ENCODE results near the gene PCBP4.

The PCBP4 gene

GRCh38 chr3:51970606-51971300, 3.5 kb upstream of the PCBP4 start:
- DNase-seq: no peak

DNA sequence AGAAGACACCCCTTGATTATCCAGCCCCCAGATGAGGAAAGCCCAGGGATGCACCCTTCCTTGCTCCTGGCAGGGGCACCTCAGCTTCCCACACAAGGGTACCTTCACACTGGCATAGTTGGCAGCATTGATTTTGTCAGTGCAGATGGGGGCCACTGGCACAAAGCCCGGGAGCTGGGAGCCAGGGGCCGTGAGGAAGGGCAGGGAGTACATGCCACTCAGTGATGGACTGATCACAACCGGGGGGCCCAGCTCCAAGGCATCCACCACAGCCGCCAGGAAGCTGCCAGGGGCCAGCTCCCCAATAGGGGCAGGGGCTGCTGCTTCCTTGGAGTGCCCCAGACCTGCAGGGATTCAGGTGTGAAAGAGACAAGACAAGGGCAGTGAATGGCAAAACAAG, 2.6 kb upstream of the PCBP4 start:
- DNase-seq: no peak

DNA sequence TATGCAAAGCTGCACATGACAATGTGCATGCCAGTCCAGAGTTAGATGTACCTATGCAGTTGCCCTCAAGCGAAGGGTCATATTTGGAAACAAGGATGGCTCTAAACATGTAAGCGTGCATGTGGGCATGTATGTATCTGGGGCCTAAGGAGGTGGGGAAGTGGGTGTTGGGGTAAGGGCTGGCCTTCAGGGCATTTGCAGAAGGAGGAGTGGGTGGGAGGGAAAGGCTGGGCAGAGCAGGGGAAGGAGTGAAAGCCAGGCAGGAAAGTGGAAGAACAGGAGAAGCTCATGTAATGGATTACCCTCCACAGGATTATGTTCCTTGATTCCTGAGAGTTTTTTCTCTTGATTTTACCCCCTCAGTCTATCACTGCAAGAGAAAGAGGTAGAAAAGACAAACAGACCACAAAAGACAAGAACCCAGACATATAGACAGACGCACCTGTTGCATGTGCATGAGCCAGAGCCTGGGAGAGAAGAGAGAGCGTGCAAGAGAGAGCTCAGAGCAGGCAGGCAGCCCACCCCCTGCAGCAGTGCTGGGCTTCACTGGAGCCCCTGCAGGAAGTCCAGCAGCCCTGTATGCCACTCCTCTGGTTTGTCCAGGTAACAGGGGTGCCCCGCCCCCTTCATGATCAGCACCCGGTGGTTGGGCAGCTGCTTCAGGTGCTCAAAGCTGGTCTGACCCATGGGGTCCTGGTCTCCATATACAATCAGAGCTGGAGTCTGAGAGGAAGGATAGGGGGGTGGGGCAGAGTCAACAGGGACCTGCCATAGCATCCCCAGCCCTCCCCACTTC, 1.8 kb upstream of the PCBP4 start:
- no peak for DNase-seq

DNA sequence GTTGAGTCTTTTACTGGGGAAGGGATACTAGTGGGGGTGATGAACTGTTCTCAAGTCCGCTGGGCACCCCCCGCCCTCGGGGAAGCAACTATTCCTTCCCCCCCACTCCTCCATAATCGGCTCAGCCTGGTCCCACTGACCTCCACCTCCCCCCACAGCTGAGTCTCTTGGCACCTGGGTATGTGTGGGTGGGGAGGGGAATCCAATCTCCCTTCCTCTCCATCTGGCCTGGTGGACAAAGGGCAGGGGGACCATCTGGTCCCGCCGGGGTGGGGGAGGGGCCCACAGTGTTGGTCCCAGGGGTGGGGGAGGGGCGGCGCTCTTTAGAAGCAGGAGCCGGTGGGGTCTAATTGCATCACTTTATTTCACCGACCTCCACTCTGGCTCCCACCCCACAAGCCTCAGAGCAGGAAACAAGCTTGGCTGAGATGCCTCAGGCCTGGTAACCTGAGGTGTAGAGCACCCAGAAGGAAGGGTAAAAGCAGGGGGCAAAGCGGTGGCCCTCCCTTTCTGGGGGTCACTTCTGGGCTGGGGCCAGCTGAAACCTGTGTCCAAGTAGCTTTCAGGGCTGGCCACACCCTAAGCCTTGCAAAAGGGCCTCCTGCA, 1.0 kb upstream of the PCBP4 start:
- DNase-seq: no peak

DNA sequence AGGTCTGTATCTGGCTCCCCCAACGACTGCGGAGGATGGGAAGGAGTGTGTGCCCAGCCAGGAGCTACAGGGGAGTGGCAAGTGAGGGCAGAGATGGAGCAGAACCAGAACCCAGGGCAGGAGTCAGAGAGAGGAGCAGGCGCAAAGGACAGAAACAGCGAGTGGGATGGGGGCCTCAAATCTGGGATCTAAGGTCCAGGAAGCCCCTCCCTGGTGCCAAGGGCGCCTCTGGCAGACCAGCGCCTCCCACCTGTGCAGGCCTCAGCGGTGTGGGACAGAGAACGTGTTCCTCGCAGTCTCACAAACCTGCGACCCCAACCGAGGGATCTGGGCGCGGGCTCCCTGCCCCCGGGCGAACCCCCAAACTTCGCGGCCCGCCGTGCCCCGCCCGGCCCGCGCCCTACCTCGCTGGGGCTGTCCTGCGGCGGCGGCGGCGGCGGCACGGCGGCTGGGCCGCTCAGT, 301 bp downstream of the PCBP4 start:
- DNase-seq: no peak

- DNase-seq: no peak
Measured at GRCh38 chr3:51966486-51966885, 768 bp downstream of the PCBP4 start.

DNA sequence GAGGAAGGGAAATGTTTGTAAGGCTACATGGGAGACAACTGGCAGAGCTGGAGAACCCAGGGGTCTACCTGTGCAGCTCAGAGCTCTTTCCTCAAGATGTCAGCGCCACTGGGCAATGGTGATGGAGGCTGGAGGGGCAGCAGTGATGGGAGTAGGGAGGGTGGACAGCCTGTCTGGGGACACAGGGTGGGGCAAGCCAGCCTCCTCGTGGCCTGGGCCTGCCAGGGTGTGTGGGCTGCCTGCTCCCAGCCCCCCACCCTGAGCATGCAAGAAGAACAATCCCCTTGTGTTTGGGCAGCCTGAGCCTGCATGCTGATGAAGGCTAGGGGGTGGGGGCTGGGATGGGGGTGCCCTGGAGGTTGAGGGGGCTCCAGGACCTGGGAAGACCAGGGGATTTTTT, 1.2 kb downstream of the PCBP4 start:
- DNase-seq: no peak

DNA sequence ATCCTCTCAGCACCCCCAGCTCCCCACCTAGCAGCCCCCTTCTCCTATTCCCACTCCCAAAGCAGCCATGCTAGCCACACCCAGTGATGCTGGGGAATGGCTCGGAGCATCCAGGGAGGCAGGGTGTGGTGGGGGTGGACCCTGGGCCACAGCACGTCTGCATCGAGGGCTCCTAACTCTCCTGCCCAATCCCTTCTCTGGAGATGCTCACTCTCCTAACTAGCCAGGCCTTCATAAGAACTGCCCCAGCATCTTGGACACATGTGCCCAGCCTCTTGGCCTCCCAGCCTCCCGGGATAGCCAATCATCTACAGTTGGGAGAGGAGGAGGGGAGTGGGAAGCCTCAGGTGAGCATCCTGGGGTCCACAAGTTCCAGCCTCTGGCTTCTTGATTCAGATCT, 2.7 kb downstream of the PCBP4 start:
- DNase-seq: no peak

- DNase-seq: no peak
Measured at GRCh38 chr3:51963951-51964451, 3.3 kb downstream of the PCBP4 start.

GRCh38 chr3:51962854-51963530, 4.3 kb downstream of the PCBP4 start:
- no peak for DNase-seq

DNA sequence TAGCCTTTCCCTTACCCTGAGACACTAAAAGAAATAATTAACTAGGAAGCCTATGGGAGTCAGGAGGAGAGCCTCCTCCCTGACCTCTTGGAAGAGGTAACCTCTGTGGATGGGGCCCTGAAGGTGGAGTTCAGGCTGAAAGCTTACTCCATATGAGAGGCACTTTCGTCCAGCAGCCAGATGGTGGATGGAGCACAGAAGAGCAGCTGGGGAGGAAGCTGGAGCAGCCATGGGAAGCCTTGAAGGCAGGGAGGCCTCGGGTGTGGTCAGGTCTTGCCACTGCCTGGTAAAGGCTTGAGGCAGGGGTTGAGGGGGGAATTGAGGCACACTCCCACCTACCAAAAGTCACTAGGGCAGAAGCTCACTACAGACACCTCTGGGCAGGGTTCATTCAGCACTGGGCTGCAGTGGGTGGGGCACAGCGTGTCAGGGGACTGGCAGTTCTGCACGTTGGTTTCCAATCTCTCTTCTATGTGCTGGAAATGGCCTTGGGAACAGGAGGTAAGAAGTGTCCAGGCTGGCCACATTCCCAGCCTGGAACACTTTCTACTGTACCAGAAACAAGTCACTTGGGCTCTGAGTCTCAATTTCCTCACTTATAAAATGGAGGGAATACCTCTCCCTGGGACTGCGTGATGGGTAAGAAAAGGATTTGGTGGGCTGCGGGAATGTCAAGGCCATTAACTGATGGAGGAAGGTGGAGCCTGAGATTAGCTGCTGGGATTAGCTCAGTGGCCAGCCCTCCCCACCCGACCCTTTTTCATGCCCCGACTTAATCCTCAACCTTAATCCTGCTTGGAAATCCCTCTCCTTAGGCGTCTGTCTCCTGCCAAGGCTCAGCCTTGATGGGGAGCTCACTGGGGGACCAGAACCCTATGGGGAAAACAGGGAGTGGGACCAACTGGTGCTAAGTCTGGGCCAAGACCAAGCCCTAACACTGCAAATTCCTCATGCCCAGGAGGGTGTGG, 5.4 kb downstream of the PCBP4 start:
- DNase-seq: no peak

DNA sequence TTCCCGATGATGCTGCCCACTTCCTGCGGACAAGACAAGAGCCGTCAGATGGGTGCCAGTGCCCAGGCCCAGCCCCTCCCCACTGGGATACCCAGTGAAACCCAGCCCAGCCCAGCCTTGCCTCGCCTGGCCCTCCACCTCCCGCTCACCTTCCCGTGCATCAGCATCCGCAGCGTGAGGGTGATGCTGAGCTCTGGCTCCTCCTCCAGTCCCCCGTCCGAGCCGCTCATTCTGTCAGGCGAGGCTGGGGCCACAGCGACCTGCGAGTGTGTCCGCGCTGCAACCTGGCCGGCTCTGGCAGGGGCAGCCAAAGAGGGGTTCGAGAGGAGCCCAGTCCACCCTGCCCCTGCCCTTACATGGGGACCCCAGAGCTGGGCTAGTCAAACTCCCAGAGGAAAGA, 6.2 kb downstream of the PCBP4 start:
- no peak for DNase-seq

DNA sequence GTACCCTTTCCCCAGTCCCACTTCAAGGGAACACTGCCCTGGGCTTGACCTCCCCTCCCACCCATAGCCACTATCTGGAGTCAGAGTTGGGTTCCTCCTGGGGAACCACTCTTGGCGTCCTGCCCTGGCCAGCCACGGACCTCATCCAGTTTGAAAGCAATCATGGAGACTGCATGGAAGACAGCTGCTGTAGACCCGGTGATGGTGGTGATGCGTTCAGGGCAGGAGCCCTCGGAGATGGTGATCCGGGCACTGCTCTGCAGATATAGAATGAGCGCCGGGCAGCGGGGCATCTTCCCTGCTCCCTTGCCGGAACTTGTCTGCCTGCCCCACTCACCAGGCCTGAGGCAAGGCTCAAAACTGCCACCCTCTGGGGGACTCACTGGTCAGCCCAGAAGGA, 6.9 kb downstream of the PCBP4 start:
- DNase-seq: no peak

DNA sequence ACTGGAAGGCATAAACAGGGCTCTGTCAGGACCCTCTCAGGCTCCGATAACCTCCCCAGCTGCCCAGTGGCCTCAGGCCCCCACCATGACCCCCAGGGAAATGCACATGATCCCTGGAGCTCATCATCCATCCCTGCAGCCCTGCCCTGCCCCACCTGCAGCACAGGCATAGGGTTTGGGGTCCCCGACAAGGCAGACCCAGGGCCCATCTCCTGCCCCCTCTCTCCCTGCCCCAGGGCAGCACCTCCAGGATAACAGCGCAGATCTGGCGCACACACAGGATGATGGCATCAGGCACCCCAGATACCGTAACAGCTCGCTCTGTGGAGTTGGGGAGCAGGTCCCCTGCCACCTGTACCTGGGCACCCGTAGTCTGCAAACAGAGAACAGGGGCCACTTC, 7.6 kb downstream of the PCBP4 start:
- no peak for DNase-seq

DNA sequence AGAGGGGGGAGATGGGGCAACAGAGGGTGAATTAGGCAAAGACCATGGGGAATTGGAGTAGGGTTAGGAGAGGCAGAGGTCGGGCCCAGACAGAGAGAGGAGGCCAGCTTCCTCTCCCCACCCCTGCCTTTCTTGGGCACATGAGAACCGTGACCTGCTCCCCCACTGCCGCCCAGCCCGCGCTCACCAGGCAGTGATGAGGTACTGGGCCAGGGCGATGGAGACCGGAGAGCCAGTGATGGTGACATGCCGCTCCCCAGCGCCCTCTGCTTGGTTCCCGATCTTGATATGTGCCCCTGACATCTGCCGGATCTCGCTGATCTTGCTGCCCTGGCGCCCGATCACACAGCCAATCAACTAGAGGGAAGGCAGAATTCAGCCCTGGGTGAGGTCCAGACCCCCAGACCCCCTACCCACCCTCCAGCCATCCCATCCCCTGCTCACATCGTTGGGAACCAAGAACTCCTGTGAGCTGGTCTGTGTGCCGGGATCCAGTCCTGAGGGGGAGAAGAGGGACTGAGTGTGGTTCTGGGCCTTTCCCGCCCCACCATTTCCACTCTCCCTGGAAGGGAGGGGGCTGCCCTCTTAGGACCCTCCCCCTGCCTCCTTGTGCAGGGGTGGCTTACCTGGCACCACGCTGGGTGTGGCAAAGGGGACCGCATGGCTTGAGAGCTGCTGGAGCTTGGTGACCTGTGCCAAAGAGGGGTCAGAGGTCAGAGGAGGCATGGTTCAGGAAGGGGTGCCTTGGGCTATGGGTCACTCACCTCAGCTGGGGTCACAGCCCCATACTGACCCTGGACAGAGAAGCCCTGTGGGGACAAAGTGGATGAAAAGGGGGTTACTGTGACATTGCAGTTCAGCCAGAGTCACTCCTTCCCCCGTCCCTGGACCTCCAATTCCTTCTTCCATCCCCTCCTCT, 8.4 kb downstream of the PCBP4 start:
- no peak for DNase-seq

- no peak for DNase-seq
Measured at GRCh38 chr3:51957520-51958205, 9.6 kb downstream of the PCBP4 start.

DNA sequence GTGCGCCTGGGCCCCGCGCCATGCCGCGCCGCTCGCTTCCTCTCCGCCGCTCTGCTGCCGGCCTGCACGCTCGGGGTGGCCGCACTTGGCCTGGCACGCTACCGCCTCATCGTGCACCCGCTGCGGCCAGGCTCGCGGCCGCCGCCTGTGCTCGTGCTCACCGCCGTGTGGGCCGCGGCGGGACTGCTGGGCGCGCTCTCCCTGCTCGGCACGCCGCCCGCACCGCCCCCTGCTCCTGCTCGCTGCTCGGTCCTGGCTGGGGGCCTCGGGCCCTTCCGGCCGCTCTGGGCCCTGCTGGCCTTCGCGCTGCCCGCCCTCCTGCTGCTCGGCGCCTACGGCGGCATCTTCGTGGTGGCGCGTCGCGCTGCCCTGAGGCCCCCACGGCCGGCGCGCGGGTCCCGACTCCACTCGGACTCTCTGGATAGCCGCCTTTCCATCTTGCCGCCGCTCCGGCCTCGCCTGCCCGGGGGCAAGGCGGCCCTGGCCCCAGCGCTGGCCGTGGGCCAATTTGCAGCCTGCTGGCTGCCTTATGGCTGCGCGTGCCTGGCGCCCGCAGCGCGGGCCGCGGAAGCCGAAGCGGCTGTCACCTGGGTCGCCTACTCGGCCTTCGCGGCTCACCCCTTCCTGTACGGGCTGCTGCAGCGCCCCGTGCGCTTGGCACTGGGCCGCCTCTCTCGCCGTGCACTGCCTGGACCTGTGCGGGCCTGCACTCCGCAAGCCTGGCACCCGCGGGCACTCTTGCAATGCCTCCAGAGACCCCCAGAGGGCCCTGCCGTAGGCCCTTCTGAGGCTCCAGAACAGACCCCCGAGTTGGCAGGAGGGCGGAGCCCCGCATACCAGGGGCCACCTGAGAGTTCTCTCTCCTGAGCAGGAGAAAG, 11.1 kb downstream of the PCBP4 start:
- DNase-seq: peak; percentile 33

GRCh38 chr3:51955175-51955892, 11.9 kb downstream of the PCBP4 start, which contains the start of gene GPR62:
TSS of gene GPR62 (plus strand) at chr3:51955381. CDS start at chr3:51955653, 272 bp downstream.
- DNase-seq: no peak
